ENCODE results near the gene REV3L.

DNA sequence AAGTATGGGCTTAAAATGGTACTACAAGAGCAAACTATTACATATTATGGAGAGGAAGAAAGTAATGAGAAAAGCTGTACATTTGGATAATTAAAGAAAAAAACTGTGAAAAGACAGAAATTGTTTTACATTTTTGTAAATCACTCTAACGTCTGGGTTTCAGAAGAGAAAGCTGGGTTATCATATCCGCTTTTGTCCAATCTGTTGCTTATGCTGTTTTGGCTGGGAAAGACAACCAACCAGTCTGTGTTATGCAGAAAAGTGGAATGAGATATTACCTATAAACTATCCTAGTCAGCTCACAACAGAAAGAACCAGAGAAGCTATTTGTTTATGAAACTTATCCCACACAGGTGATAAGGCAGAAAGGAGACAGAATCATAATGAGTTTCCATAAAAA lies 32.4 kb downstream of the REV3L start:
- TF ChIP-seq, protein P1, sequence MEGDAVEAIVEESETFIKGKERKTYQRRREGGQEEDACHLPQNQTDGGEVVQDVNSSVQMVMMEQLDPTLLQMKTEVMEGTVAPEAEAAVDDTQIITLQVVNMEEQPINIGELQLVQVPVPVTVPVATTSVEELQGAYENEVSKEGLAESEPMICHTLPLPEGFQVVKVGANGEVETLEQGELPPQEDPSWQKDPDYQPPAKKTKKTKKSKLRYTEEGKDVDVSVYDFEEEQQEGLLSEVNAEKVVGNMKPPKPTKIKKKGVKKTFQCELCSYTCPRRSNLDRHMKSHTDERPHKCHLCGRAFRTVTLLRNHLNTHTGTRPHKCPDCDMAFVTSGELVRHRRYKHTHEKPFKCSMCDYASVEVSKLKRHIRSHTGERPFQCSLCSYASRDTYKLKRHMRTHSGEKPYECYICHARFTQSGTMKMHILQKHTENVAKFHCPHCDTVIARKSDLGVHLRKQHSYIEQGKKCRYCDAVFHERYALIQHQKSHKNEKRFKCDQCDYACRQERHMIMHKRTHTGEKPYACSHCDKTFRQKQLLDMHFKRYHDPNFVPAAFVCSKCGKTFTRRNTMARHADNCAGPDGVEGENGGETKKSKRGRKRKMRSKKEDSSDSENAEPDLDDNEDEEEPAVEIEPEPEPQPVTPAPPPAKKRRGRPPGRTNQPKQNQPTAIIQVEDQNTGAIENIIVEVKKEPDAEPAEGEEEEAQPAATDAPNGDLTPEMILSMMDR (conservative IDR thresholded peaks at IDR 0.05 in 1 of 2, IDR thresholded peaks at IDR 0.05 in 1 of 2; ENCODE audit: low read depth in 1 of 2, low read length in 2 of 2) = no peak
- TF ChIP-seq EZH2 (IDR thresholded peaks at IDR 0.05; ENCODE audit: low read length, missing control alignments) = no peak

Measured in fibroblast of lung (primary cell).